ENCODE data around the gene BCL7B.
"Not testable (repeated sequence)": the region's sequence is repeated elsewhere in the genome, so short reads cannot be mapped to it uniquely, and the experiment has no call there.

BCL7B gene

DNA sequence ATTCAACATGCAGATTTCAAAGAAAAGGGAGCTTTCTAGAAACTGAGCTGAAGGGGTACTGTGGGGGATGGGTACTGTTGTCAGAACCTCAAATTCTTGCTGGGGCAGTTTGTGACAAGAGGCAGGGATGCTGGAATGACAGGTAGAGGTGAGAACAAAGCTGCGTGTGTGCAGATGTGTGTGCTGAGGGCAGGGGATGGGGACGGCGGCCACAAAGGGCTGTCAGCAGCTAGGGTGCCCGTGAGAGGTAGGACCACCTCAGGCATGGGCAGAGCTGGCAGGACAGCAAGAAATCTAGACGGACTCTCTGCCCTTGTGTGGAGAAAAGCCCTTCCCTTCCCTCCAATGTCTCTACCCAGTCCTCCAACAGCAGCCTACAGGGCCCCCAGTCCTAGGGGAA lies 21.0 kb downstream of the BCL7B start:
- no peak overlapping the region for H3K4me2 ChIP-seq (ENCODE audit: low read length)
- no peaks in the 10 kb centered on the region for H4K20me1 ChIP-seq (ENCODE audit: control insufficient read depth, insufficient read depth, low read depth, low read length)
- H3K9me3 ChIP-seq (ENCODE audit: control insufficient read depth, insufficient read depth, low read length): no peaks in the 10 kb centered on the region
- no peaks in the 10 kb centered on the region for H3K9me2 ChIP-seq (replicated peaks; ENCODE audit: control insufficient read depth, low read length)
- no peaks in the 10 kb centered on the region for H3K79me2 ChIP-seq (ENCODE audit: control insufficient read depth, low read length)
- H3K27me3 ChIP-seq (ENCODE audit: control insufficient read depth, low read length): no peaks in the 10 kb centered on the region
- TF ChIP-seq, protein P1, sequence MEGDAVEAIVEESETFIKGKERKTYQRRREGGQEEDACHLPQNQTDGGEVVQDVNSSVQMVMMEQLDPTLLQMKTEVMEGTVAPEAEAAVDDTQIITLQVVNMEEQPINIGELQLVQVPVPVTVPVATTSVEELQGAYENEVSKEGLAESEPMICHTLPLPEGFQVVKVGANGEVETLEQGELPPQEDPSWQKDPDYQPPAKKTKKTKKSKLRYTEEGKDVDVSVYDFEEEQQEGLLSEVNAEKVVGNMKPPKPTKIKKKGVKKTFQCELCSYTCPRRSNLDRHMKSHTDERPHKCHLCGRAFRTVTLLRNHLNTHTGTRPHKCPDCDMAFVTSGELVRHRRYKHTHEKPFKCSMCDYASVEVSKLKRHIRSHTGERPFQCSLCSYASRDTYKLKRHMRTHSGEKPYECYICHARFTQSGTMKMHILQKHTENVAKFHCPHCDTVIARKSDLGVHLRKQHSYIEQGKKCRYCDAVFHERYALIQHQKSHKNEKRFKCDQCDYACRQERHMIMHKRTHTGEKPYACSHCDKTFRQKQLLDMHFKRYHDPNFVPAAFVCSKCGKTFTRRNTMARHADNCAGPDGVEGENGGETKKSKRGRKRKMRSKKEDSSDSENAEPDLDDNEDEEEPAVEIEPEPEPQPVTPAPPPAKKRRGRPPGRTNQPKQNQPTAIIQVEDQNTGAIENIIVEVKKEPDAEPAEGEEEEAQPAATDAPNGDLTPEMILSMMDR (IDR thresholded peaks at IDR 0.05; ENCODE audit: low read depth, low read length, poor library complexity, severe bottlenecking): no peak
- no peak for TF ChIP-seq EZH2phosphoT487 (IDR thresholded peaks at IDR 0.05; ENCODE audit: borderline replicate concordance, low read length)
- peaks cover 55% of the 10 kb centered on the region for H3K36me3 ChIP-seq (ENCODE audit: control insufficient read depth, low read length)
- no peak overlapping the region for H3K4me3 ChIP-seq (ENCODE audit: low read length)
- H3K27ac ChIP-seq (ENCODE audit: low read depth, low read length): no peak overlapping the region
- H3K4me1 ChIP-seq (ENCODE audit: control insufficient read depth, low read length): no peaks in the 10 kb centered on the region
- H3F3A ChIP-seq (ENCODE audit: control insufficient read depth, insufficient read depth): peaks cover 3% of the 10 kb centered on the region; the same call in 1 of the 2 replicates

DNA sequence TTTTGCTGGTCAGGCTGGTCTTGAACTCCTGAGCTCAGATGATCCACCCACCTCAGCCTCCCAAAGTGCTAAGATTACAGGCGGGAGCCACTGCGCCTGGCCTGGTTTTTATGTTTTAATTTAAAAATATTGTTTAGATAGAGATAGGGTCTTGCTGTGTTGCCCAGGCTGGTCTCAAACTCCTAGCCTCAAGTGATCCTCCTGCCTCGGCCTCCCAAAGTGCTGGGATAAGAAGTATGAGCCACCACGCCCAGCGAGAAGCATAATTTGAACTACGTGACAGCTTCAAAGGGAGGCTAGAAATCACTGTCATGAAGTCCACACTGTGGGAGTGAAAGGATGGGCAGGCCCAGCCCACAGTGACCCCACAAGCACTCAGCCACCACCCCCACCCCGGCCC lies 21.6 kb downstream of the BCL7B start:
- H3K9me2 ChIP-seq (replicated peaks; ENCODE audit: control insufficient read depth, low read length); H3K4me2 ChIP-seq (ENCODE audit: low read length); H3K27ac ChIP-seq (ENCODE audit: low read depth, low read length); H3K4me3 ChIP-seq (ENCODE audit: low read length); H3K4me1 ChIP-seq (ENCODE audit: control insufficient read depth, low read length); H3K27me3 ChIP-seq (ENCODE audit: control insufficient read depth, low read length); H3K9me3 ChIP-seq (ENCODE audit: control insufficient read depth, insufficient read depth, low read length); H3K79me2 ChIP-seq (ENCODE audit: control insufficient read depth, low read length); H3F3A ChIP-seq (ENCODE audit: control insufficient read depth, insufficient read depth); H4K20me1 ChIP-seq (ENCODE audit: control insufficient read depth, insufficient read depth, low read depth, low read length): not testable (repeated sequence)
- peaks cover 52% of the 10 kb centered on the region for H3K36me3 ChIP-seq (ENCODE audit: control insufficient read depth, low read length)

GRCh38 chr7:73533742-73534141 lies 23.7 kb downstream of the BCL7B start:
- Histone ChIP-seq H3F3A (ENCODE audit: control insufficient read depth, insufficient read depth) (peaks cover 3% of the 10 kb centered on the region; the same call in 1 of the 2 replicates), H3K9me2 (replicated peaks; ENCODE audit: control insufficient read depth, low read length) (no peaks in the 10 kb centered on the region), H3K27me3 (ENCODE audit: control insufficient read depth, low read length) (no peaks in the 10 kb centered on the region), H3K4me1 (ENCODE audit: control insufficient read depth, low read length) (no peaks in the 10 kb centered on the region), H3K79me2 (ENCODE audit: control insufficient read depth, low read length) (no peaks in the 10 kb centered on the region), H3K4me3 (ENCODE audit: low read length) (no peak overlapping the region), H3K9me3 (ENCODE audit: control insufficient read depth, insufficient read depth, low read length) (no peaks in the 10 kb centered on the region), H4K20me1 (ENCODE audit: control insufficient read depth, insufficient read depth, low read depth, low read length) (no peaks in the 10 kb centered on the region), H3K4me2 (ENCODE audit: low read length) (no peak overlapping the region), H3K36me3 (ENCODE audit: control insufficient read depth, low read length) (peaks cover 36% of the 10 kb centered on the region), H3K27ac (ENCODE audit: low read depth, low read length) (no peak overlapping the region)
- TF ChIP-seq, protein P1 (IDR thresholded peaks at IDR 0.05; ENCODE audit: low read depth, low read length, poor library complexity, severe bottlenecking): no peak
- no peak for TF ChIP-seq EZH2phosphoT487 (IDR thresholded peaks at IDR 0.05; ENCODE audit: borderline replicate concordance, low read length)

DNA sequence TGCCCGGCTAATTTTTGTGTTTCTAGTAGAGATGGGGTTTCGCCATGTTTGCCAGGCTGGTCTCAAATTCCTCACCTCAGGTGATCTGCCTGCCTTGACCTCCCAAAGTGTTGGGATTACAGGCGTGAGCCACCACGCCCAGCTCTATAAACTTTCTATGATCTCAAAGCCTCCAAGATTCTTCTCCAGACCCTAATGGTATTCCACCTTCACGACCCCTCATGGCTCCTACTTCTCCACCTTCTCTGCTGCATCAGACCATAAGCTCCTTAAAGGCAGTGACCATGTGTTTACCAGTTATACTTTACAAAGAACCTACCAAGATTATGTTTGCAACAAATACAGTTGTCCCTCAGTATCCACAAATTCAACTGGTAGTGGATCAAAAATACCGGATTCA lies 25.3 kb downstream of the BCL7B start:
- peaks cover 8% of the 10 kb centered on the region for H3K4me1 ChIP-seq (ENCODE audit: control insufficient read depth, low read length)
- H3K27me3 ChIP-seq (ENCODE audit: control insufficient read depth, low read length): no peaks in the 10 kb centered on the region
- H3K9me2 ChIP-seq (replicated peaks; ENCODE audit: control insufficient read depth, low read length): no peaks in the 10 kb centered on the region
- peaks cover 23% of the 10 kb centered on the region for H3K36me3 ChIP-seq (ENCODE audit: control insufficient read depth, low read length)
- H3K4me2 ChIP-seq (ENCODE audit: low read length): no peak overlapping the region
- H3K79me2 ChIP-seq (ENCODE audit: control insufficient read depth, low read length): no peaks in the 10 kb centered on the region
- H3K27ac ChIP-seq (ENCODE audit: low read depth, low read length): no peak overlapping the region
- no peak overlapping the region for H3K4me3 ChIP-seq (ENCODE audit: low read length)
- H3K9me3 ChIP-seq (ENCODE audit: control insufficient read depth, insufficient read depth, low read length): no peaks in the 10 kb centered on the region
- peaks cover 12% of the 10 kb centered on the region for H3F3A ChIP-seq (ENCODE audit: control insufficient read depth, insufficient read depth)
- no peaks in the 10 kb centered on the region for H4K20me1 ChIP-seq (ENCODE audit: control insufficient read depth, insufficient read depth, low read depth, low read length)
- TF ChIP-seq EZH2phosphoT487 (IDR thresholded peaks at IDR 0.05; ENCODE audit: borderline replicate concordance, low read length): no peak
- TF ChIP-seq, protein P1 (IDR thresholded peaks at IDR 0.05; ENCODE audit: low read depth, low read length, poor library complexity, severe bottlenecking): no peak

All from DOHH2 (cell line).